ENCODE results near the gene PRKN.
"Not testable (repeated sequence)": the region's sequence is repeated elsewhere in the genome, so short reads cannot be mapped to it uniquely, and the experiment has no call there.

The PRKN gene

DNA sequence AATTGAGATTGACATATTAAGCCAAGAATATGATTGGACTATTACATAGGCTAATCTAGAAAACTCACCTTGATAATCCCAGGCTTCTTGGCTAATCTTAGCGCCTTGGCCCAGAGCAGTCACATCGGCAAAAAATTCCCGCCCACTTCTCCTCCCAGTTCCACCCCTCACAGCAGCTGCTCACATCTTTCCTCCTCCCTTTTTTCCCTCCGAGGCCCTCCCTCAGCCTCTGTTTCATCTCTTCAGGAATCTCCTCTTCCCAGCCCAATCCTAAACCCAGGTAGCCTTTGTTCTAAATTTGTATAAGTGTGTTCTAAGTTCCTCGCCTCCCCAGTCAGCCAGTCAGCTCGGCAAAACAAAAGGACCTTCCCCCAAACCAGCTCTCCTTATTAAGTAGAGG, 184.3 kb downstream of the PRKN start:
- in situ Hi-C loops (cut with MboI; ENCODE audit: low sequenced_read_pairs): no loop called here

DNA sequence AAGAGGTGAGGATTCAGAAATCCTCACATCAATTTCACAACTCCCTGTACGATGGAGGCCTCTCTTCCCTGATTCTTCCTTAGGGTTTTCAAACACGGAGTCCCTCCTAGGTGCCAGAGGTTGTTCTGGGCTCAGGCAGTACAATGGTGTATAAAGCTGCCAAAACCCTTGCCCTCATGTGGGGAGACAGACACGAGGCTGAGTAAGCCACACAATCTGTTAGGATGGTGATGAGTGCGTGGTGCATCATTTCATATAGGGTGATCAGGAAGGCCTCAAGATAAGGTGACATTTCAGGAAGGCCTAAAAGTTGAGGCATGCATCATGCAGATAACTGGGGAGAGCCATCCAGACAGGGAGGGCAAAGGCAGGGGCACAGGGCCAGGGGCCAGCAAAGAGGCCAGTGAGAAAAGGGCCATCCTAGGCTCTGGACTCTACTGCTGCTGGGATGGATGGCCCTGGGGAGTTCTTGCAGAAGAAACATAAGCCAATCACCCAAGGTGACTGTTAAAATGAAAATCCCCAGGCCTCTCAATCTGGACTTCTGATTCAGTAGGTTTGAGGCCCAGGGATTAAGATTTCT, 186.5 kb downstream of the PRKN start:
- in situ Hi-C loops (cut with MboI; ENCODE audit: low sequenced_read_pairs): no loop called here

DNA sequence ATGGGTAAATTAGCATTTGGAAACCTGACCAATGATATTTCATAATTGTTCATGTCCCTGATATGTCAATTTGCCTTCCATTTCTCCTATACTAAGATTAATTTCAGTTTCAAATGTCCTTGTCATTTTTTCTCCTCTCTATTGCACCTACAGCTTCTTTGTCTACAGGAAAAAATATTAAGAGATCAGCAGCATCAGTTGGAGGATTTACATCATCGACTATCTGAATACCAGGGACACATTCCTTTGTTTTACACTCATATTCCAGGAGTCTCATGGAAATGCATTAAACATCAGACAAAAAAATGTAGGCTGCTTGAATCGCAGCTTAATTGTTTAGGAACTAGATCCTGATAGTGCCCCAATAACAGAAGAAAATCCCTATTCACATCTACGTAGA, 188.2 kb downstream of the PRKN start:
- in situ Hi-C loops (cut with MboI; ENCODE audit: low sequenced_read_pairs): no loop called here

DNA sequence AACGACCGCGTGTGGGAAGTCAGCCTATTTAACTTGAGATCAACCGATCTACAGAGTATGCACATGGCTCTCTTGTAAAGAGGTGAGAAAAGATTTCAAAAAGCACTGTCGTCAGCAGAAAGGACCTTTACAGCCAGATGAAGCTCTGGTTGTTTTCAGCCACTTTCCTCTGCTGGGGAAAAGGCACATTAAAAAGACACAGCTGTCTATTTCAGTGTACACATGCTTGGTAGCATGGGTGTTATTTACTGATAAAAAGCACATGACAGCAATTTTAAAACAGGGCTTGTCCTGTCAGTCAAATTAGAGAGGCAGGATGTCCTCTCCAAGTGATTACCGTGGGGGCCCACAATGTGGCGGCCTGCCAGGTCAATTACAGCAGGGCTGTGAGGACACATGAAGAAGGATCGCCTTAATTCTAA, 188.9 kb downstream of the PRKN start:
- in situ Hi-C loops (cut with MboI; ENCODE audit: low sequenced_read_pairs): no loop called here

DNA sequence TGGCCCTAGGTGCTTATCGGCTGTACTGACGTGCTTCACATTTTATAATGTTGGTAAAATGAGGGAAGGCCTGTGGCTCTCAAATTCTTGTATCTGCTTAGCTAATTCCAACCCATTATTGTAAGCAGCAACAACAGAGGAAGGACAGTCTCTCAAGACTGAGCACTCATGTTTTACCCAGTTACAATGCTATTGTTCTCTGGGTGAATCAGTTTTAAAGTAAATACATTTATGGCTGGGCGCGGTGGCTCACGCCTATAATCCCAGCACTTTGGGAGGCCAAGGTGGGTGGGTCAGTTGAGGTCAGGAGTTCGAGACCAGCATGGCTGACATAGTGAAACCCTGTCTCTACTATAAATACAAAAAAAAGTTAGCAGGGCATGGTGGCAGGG, 194.6 kb downstream of the PRKN start:
- in situ Hi-C loops (cut with MboI; ENCODE audit: low sequenced_read_pairs): no loop called here

DNA sequence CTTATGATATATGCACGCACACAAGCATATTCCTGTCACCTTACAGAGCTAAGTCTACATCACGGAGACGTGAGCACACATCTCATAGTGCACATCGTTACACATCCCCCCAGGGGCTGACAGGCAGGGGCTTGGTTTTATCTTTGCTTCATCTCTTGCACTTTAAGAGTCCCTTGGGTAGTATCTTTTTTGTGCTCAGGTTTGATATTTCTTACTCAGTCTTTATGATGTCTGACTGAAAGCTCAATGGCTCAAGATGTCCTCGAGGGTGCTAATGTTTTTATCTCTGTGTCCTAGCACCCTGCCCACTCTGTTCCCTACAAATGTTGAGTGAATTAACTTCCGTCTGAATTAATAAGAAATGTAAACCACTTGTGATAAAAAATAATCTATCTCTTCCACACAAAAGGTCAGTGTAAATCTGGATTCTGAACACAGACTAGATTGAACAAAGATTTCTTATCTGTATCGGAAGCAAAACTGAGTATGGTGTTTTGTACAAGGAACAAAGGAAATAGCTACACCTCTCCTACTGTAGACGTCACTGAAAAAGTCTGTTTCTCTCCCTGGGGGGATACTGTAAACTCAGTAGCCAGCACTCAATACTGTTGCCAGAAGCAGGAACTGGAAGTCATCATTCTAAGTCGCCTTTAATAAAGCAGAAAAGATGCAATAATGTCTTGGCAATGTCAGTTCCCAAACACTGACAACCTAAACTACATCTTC, 195.1 kb downstream of the PRKN start:
- in situ Hi-C loops (cut with MboI; ENCODE audit: low sequenced_read_pairs): no loop called here

DNA sequence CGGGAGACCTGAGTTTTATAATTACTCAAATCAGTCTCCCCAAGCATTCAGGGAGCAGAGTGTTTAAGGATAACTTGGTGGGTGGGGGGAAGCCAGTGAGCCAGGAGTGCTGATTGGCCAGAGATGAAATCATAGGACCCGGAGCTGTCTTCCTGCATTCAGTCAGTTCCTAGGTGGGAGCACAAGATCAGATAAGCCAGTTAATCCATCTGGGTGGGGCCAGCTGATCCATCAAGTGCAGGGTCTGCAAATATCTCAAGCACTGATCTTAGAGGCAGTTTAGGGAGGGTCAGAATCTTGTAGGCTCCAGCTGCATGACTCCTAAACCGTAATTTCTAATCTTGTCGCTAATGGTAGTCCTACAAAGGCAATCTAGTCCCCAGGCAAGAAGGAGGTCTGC, 196.2 kb downstream of the PRKN start:
- in situ Hi-C loops (cut with MboI; ENCODE audit: low sequenced_read_pairs): not testable (repeated sequence)

DNA sequence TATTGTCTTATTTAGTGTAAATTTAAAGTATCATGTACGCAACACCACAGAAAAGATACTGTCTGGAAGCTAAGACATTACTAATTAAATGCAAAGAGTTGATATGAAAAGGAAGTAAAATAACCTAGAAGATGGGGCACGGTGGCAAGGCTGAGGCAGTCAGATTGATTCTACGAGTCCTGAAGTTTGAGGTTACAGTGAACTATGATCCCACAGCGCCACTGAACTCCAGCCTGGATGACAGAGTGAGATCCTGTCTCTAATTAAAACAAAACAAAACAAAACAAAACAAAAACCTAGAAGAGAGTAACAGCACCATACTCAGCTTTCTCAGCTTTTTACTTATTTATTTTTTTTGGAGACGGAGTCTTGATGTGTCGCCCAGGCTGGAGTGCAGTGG, 199.0 kb downstream of the PRKN start:
- in situ Hi-C loops (cut with MboI; ENCODE audit: low sequenced_read_pairs): no loop called here

DNA sequence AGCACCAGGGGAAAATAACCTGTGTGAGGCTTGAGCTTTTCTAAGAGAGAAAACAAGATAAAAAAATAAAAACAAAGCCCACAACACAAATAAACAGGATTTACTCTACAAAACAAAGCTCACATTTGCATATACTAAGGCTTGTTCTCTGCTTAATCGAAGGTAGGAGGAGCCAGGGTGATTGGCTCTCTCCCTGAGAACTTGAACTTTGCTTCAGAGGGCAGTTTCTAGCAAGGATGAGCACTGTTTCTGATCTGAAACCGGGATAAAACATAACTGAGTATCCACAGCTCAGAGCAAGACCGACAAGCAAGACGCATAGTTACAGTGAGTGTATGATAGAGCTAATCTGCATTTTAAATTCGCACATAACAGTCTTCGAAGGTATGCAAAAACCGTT, 200.6 kb downstream of the PRKN start:
- in situ Hi-C loops (cut with MboI; ENCODE audit: low sequenced_read_pairs): no loop called here

DNA sequence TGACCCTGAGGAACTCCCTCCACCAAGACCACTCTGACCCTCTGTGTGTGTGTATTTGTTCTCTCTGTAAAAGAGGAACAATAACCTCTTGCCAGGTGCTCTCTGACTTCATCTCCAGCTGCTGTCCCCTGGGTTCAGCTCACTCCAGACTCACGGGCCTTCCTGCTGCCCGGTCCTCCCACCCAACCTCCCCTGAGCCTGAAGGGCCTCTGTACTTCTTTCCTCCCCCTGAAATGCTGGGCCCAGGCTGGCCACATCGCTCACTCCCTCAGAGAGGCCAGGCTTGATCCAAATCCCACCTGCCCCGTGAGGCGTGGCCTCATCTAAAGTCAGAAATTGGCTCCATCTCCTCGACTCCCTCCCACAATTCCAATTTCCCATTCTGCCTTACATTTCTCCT, 202.4 kb downstream of the PRKN start:
- in situ Hi-C loops (cut with MboI; ENCODE audit: low sequenced_read_pairs): no loop called here

DNA sequence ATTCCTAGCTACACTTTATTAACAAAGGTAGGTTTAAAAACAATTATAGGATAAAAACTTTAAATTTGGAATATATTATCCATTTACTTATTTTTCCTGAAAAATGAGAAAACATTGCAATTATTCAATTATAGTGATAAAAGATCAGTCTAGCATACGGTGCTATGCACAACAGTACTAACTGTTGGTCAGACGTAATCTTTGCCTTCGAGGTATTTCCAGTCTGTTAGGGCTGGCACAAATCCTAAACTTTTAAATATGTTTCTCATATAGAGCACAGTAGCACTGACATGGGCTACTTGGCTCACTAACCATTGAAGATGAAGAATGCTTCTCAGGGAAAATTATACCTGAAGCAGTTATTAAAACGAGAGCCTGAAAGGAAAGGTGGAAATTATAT, 214.8 kb downstream of the PRKN start:
- in situ Hi-C loops (cut with MboI; ENCODE audit: low sequenced_read_pairs): no loop called here

DNA sequence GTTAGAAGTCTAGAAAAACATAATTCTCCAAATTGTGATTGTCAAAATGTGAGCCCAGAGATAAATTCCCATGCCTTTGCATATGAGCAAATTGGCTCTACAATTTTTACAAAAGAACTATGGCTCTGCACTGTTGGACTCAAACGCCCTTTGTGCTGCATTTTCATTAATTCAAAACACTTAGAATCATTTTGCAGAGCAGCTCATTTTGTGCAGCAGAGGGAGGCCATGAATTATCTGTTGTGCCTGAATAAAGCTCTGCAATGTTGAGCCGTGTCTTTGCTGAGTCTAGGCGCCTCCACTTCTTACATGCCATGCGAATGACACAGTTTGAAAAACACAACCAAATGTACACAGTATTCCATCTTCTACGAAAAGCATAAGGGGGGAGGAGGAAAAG, 230.2 kb downstream of the PRKN start:
- in situ Hi-C loops (cut with MboI; ENCODE audit: low sequenced_read_pairs): no loop called here

DNA sequence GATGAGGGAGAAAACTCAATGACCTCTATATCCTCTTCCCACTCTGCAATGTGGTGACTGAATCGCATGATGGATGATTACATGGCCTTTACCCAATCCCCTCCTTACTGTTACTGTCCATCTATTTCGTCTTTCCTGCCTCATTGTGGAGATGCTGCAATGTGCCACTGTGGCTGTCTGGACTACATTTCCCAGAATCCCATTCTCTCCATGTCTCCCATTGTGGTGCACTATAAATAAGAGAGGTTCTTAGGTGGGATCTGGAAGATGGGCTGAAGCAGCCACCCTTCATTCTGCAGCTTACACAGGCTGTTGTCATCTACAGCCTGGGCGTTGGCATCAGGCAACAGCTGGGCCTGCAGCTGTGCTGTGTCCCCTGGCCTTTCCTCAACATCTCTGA, 233.6 kb downstream of the PRKN start:
- in situ Hi-C loops (cut with MboI; ENCODE audit: low sequenced_read_pairs): no loop called here

DNA sequence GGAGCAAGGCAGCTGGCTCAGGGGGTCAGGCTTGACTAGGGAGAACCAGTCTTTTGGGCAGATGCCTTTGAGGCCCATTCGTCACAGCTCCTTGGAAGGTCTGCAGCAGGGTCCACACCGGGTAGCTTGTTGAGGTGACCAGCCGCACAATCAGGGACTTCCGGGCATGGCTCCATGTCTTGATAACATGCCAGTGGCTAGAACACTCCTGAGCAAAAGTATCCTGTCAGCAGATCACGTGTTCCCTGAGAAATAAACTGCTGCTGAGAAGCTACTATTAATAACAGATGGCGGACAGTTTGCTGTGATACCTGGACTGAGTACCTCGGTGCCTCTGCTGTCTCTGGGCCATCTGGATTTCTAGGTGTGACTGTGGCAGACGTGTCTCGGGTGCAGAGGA, 235.9 kb downstream of the PRKN start:
- in situ Hi-C loops (cut with MboI; ENCODE audit: low sequenced_read_pairs): no loop called here

DNA sequence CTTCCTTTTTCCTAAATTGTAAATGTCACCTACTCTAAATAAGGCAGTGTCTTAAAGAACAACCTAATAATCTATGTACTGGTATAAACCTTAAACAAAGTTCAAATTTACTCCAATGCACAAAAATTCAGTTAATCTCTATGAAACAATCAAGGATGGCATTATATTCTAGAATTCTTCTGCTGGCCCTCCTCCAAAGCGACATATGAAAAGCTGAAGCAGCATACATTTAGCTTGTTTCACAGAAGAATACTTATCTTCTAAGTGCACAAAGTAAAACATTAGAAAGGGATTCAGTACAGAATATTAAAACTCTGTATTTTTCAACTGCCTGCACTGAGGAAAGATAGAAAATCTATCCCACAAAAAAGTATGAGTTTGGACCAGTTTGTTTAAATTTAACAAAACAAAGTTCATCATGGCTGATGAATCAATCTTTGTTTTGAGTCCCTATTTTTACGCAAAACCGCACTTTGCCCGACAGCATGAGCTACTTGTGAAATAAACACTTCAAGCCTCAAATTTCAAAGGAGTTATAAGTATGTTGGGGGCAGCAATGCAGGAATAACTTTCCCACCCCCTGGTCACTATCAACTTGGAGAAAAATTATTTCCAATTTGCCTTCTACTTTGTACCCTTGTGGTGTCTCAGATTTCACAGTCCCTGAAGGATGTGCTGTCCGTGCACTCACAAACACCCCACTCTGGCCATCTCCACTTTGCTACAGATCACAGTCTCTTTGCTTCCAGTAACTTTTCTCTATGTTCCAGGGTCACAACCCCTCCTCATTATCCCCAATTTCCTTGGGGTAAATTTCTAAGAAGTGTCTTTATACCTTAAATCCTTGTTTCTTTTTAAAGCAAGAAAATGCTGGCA, 238.2 kb downstream of the PRKN start:
- in situ Hi-C loops (cut with MboI; ENCODE audit: low sequenced_read_pairs): no loop called here

DNA sequence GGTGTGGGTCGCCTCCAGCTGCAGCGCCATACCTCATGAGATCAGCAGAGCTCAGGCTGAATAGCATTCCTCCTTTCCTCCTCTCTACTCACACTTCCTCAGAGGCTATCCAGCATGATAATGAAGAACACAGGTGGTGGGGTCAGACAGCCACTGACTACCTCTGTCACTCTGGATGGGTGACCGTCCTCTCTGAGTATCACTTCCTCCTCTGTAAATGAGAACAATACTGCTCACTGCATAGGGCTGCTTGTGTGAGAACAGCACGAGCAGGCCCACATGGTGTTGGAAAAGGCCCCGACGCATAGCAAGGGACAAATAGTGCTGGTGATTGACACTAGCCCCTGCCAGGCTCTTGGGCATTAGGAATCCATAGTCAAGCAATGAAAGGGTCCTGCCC, 239.1 kb downstream of the PRKN start:
- in situ Hi-C loops (cut with MboI; ENCODE audit: low sequenced_read_pairs): no loop called here

DNA sequence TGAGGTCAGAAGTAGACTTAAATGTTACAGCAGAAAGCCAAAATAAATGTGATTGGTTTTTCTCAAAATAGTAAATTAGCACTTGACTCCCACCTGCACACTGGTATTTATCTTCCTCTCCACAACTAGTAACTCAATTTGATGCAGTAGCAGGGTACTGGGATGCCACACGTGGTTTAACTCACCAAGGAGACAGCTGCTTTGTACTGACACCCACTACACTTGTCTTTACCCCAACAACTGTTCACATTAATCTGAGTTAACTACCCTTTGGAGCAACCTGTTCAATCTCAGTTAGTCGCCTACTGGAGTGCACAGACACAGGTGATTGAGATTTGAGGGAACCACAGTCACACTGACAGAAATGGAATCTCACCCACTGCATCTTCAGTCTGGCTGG, 242.1 kb downstream of the PRKN start:
- in situ Hi-C loops (cut with MboI; ENCODE audit: low sequenced_read_pairs): no loop called here

DNA sequence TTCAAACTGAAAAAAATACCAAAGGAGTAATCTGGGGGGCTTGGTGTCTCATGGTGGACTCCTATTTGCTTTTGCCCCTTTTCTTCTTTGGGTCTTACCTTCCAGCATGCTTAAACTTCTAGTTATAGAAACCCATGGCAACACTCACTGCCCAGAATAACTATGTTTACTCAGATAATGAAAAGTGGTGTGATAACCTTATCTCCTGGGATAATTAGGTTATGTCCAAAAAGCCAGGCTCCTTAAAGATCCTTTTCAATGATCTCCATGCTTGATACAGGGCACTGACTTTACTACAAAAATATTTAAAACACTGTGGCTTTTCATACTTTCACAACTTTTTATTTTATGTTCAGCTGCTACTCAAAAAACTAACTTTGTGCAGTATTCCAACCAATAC, 245.6 kb downstream of the PRKN start:
- in situ Hi-C loops (cut with MboI; ENCODE audit: low sequenced_read_pairs): no loop called here

DNA sequence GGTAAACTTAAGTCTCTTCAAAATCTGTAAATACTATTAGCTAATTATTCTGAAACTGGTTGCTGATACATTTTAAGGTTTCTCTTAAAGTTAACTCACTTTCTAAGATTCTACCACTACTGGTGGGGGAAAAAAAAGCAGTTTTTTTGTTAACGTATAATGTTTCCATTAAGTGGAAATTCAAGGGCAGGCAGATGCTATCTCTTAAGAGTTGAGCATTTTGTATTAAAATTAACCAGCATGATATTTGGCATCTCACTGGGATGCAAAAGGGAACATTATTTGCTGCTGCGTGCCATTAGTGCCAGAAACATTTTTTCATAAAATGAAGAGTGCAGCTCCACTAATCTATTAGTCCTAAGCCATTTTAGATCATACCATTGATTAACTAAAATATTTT, 246.2 kb downstream of the PRKN start:
- in situ Hi-C loops (cut with MboI; ENCODE audit: low sequenced_read_pairs): no loop called here

DNA sequence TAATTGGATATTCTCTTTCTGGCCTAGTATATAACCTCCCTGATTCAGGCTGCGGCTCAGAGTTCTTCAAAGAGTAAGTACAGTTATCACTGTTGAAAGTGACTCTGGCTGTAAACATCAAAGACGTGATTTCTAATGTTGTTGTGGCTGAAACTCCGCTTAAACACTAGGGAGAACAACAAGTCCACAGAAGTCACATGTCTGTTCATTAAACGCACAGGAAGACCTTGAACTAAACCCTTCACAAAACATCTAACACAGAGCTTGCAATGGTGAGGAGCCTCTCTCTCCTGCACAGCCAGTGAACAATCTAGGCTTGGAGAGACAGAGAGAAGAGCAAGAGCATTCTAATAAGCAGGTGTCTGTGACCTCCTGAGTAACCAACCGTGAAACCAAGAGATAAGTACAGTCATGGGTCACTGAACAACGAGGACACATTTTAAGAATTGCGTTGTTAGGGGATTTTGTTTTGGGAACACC, 249.3 kb downstream of the PRKN start:
- in situ Hi-C loops (cut with MboI; ENCODE audit: low sequenced_read_pairs): no loop called here

DNA sequence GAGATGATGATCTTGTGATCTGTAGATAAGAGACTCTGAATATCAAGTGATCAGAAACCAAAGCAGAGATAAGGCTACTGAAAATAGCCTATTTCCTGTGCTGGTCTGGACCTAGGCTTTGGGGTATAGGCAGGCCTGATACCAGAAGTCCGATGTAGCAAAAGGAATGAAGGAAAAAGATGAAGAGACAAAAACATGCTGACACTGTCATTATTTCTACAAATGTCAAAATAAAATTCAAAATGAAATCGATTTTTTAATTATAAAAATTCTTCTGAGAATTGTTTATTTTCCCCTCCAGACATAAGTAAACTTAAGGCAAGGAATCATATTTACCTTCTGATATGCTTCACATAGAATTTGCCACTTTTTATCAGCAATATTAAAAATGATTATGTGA, 252.8 kb downstream of the PRKN start:
- in situ Hi-C loops (cut with MboI; ENCODE audit: low sequenced_read_pairs): no loop called here

DNA sequence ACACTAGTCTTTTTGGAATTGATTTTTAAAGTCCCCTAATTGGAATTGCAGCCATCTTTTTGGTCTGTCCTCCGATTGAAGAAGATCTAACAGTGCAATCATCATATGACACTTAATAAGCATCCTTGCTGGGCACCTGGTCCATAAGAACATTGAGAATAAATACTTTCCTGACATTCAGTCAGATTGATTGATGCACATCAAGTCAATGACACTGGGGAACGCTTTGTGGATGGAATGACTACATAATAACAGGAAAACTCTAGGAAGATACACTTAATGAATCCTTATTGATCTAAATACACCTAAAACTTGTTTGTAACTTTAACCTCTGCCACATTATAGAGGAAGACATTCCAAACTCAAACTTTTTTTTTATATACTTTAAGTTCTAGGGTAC, 255.7 kb downstream of the PRKN start:
- in situ Hi-C loops (cut with MboI; ENCODE audit: low sequenced_read_pairs): no loop called here

Data from HL-60/S4 treated with retinoic acid at 250 ng/mL for 4 days and 3 days (cell line).